ENCODE measurements around the gene FBXO5.

FBXO5 gene

GRCh38 chr6:152946995-152947394 lies 35.8 kb downstream of the FBXO5 start:
- no peak for DNase-seq

GRCh38 chr6:152946484-152946883 lies 36.4 kb downstream of the FBXO5 start:
- DNase-seq, result no peak

- no peak for DNase-seq
These were observed 39.5 kb downstream of the FBXO5 start for GRCh38 chr6:152943260-152943897.

- DNase-seq, result no peak
These were observed 40.4 kb downstream of the FBXO5 start for GRCh38 chr6:152942319-152942869.

GRCh38 chr6:152941746-152942145 lies 41.1 kb downstream of the FBXO5 start:
- no peak for DNase-seq

GRCh38 chr6:152932865-152933264 lies 50.0 kb downstream of the FBXO5 start:
- no peak for DNase-seq

- no peak for DNase-seq
These were observed 60.1 kb downstream of the FBXO5 start for GRCh38 chr6:152922706-152923105.

Data from DMS79 treated with DMSO at 0.1 percent for 48 hours (cell line).